ENCODE measurements around the gene ALG1.

Gene ALG1

DNA sequence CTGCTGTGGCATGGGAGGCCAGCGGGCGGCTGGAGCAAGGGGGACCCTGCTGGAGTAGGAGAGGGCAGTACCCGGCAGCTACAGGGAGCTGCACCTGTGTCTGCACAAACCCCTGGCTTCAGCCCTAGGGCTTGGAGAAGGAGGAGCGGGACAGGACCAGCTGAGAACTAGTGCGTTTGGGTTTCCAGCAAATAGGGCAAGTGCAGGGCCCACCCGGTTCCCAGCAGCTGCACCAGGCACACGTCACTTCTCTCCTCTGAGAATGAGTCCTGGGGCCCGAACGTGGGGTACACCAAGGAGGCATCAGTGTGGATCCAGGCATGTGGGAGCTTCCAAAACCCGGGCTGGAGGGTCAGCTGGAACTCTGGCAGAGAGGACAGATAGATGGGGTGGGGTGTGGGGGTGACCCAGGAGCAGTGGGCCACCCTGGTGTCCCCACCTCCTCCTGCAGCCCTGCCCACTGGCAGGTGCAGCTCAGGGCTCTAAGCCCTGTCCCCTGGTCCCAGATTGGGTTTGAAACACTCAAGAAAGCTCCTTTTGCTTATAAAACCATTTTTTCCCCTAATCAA, 11.5 kb upstream of the ALG1 start:
- no peaks in the 10 kb centered on the region for H3K9me3 Mint-ChIP-seq
- no peak for ATAC-seq (replicated peaks)
- H3K27ac Mint-ChIP-seq = no peak overlapping the region
- H3K27me3 Mint-ChIP-seq = peaks cover 21 to 27% of the 10 kb centered on the region in 2 donors
- H3K4me3 Mint-ChIP-seq = no peak overlapping the region
- H3K4me1 Mint-ChIP-seq = no peaks in the 10 kb centered on the region
- no peak for DNase-seq
- no peaks in the 10 kb centered on the region for H3K36me3 Mint-ChIP-seq

DNA sequence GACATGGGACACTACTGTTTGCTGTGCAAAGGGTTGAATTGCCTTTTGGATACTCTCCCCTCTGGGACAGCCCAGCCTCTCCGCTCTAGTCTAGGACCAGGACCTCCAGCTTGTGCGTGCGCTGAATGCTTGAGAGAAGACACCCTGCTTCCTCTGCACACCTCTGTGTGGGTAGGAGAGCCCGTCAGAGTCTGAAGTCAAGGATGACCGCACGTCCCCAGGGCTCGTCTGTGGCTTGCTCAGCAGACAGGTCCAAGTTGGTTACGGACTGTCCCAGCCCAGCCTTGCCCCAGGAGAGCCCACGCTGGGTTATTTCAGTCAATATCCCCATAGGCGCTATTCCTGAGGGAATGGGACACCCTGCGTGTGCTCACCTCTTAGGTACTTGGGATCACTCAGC, 9.6 kb upstream of the ALG1 start:
- peak; percentile 72 to 92 for ATAC-seq (replicated peaks)
- DNase-seq = no peak
- H3K27ac Mint-ChIP-seq = no peak overlapping the region
- H3K27me3 Mint-ChIP-seq = peaks cover 21 to 31% of the 10 kb centered on the region in 2 donors
- no peaks in the 10 kb centered on the region for H3K36me3 Mint-ChIP-seq
- H3K4me3 Mint-ChIP-seq = no peak overlapping the region
- no peaks in the 10 kb centered on the region for H3K9me3 Mint-ChIP-seq
- H3K4me1 Mint-ChIP-seq = no peaks in the 10 kb centered on the region

DNA sequence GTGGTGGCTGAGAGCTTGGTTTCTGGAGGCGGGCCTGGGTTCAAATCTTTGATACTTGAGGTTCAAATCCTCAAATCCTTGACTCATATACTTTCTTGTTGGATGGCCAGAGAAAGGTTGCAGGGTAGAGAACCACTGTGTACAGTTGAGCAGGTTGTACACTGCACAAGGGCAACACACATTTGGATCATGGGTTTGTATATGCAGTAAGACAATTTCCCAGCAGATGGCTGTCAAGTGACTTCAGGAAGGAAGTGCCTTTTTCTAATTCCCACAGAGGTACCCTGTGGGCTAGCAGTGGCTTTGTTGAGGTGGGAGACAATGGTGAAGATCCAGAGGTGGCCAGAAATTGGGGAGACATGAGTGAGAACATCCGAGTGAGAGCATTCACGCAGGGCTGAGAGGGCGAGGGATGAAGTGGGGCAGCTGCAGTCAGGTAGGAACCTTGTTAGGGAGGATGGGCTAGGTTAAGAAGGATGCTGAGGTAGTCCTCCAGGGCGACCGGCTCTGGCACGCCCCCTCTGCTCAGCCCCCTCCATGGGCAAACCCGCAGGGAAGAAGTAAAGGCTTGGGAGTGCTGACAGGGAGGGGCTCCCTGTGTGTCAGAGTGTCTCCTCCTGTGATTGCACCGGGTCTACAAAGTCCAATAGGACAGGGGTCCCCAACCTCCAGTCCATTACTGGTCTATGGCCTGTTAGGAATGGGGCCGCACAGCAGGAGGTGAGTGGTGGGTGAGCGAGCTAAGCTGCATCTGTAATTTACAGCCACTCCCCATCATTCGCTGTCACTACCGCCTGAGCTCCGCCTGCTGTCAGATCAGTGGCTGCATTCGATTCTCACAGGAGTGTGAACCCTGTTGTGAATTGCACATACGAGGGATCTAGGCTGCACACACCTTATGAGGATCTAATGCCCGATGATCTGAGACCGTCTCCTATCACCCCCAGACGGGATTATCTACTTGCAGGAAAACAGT, 8.6 kb upstream of the ALG1 start:
- ATAC-seq (replicated peaks) = no peak
- H3K4me3 Mint-ChIP-seq = no peak overlapping the region
- peaks cover 17 to 31% of the 10 kb centered on the region in 2 donors for H3K27me3 Mint-ChIP-seq
- DNase-seq = no peak
- H3K4me1 Mint-ChIP-seq = no peaks in the 10 kb centered on the region
- H3K36me3 Mint-ChIP-seq = no peaks in the 10 kb centered on the region
- H3K9me3 Mint-ChIP-seq = no peaks in the 10 kb centered on the region
- no peak overlapping the region for H3K27ac Mint-ChIP-seq

DNA sequence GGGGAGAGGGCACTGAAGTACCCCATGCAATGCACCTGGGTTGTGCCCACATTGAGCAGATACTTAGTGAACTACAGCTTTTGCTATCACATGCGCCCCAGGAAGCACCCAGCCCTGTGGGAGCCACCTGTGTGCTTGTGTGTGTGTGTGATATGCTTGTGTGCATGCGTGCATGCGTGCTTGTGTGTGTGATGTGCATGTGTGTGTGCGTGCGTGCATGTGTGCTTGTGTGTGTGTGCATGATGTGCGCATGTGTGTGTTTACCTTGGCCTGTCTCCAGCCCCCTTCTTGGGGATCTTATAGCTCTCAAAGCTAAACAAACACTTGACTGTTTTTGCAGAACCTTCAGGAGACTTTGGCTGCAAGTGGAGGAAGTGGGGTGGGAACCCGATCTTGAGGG, 6.7 kb upstream of the ALG1 start:
- ATAC-seq (replicated peaks) (no peak), DNase-seq (no peak)
- Mint-ChIP-seq H3K27ac (no peak overlapping the region), H3K4me1 (no peaks in the 10 kb centered on the region), H3K9me3 (no peaks in the 10 kb centered on the region), H3K36me3 (no peaks in the 10 kb centered on the region), H3K27me3 (peaks cover 17 to 28% of the 10 kb centered on the region in 2 donors), H3K4me3 (no peak overlapping the region)

DNA sequence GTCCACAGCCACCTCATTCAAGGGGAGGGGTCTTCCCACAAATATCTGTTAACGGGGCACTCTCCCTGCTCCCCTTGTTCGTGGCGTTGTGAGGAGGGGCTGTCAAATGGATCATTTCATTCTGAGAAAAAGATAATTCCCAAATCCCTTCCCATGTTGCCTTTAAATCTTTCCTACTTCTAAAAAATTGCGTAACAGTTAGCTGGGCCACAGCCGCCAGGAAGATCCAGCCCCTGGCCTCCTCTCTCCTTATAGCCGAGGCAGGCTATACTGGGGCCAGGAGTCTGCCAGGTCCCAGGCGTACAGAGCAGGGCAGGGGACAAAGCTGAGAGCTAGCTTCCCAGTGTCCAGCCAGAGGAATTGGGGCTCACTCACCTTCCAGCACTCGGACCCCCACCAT, 6.3 kb upstream of the ALG1 start:
- no peak for ATAC-seq (replicated peaks)
- H3K9me3 Mint-ChIP-seq = no peaks in the 10 kb centered on the region
- no peaks in the 10 kb centered on the region for H3K36me3 Mint-ChIP-seq
- DNase-seq = no peak
- H3K4me3 Mint-ChIP-seq = no peak overlapping the region
- H3K27ac Mint-ChIP-seq = no peak overlapping the region
- H3K27me3 Mint-ChIP-seq = peaks cover 17 to 24% of the 10 kb centered on the region in 2 donors
- H3K4me1 Mint-ChIP-seq = no peaks in the 10 kb centered on the region

DNA sequence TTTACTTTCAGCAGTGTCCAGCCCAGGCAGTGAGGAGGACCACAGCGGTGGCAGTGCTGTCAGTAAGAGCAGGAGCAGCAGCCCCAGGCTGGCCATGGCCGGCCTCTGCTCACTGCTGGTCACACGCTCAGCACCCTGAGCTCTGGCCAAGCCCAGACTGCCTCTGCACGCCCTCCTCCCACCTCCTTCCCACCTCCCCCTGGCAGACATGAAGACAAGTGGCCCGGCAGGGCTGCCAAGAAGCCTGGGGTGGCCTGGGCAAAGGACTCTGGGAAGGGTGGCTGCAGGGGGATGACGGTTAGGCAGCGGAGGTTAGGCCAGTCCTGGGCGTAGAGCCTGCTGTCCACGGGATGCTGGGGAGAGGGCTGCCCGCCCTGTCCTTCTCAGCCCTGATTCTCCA, 5.8 kb upstream of the ALG1 start, which contains the start of gene C16orf89:
TSS of gene C16orf89 (minus strand) at position 144 of the 400 bp plus-strand sequence. CDS start at position 96, 48 bp downstream.
- ATAC-seq (replicated peaks) (no peak), DNase-seq (no peak)
- Mint-ChIP-seq H3K4me3 (no peak within 1 kb of the TSS), H3K27me3 (peaks cover 17 to 24% of the 10 kb centered on the region in 2 donors), H3K4me1 (no peaks in the 10 kb centered on the region), H3K27ac (no peak within 1 kb of the TSS), H3K9me3 (no peaks in the 10 kb centered on the region), H3K36me3 (no peaks in the 10 kb centered on the region)

DNA sequence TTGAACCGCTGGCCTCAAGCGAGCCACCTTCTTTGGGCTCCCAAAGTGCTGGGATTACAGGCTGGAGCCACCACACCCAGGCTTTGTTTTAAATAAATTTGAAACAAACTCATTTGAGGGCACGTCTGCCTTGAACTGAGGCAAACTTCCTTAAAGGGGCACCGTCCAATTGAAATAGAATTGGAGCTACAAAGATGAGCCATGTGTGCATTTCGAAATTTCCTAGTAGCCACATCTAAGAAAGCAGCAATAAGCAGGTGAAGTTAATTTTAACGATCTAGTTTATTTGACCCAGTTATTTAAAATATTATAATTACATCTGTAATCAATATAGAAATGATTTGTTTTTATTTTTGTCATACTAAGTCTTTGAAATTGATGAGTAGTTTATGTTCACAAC, 5.1 kb upstream of the ALG1 start:
- Mint-ChIP-seq H3K4me3 (no peak overlapping the region), H3K27me3 (peaks cover 15 to 21% of the 10 kb centered on the region in 2 donors), H3K36me3 (no peaks in the 10 kb centered on the region), H3K4me1 (peaks cover 4 to 6% of the 10 kb centered on the region in 2 donors), H3K27ac (no peak overlapping the region), H3K9me3 (no peaks in the 10 kb centered on the region)
- DNase-seq = no peak
- ATAC-seq (replicated peaks) = no peak

DNA sequence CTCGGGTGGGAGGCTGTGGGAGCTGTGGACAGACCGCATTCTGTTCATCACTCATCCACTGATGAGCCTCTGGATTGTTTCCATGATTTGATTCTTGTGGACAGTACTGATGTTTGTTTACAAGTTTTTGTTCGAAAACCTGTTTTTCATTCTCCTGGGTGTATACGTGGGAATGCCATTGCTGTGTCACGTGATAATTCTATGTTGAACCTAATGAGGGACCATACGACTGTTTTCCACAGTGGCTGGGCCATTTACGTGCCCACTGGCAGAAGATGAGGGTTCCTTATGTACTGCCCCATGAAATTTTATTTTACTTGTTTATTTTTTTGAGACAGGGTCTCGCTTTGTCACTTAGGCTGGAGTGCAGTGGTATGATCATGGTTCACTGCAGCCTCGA, 2.6 kb upstream of the ALG1 start:
- Mint-ChIP-seq H3K4me3 (no peak overlapping the region), H3K27me3 (peaks cover 4% of the 10 kb centered on the region in 2 donors), H3K36me3 (peaks cover 0 to 4% of the 10 kb centered on the region in 2 donors), H3K9me3 (no peaks in the 10 kb centered on the region), H3K27ac (no peak overlapping the region), H3K4me1 (peaks cover 16 to 23% of the 10 kb centered on the region in 2 donors)
- ATAC-seq (replicated peaks) (no peak), DNase-seq (no peak)

DNA sequence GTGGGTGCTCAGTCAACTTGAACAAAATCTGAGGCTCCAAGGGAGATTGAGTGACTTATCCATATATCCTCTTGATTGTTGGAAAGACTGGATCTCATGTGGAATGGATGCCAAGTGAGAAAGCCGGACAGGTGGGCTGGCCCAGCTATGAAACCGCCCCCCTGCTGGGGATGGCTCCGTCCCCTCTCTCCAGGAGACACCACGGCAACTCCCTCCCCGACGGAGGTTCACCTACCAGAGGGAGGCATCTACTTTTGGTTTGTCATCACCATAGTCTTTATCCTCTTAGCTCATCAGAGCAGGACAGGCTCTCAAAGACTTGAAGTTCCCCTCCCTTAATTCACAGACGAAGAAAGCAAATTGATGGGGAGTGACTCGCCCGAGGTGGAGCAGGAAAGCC, 1.8 kb upstream of the ALG1 start:
- Mint-ChIP-seq H3K4me3 (no peak overlapping the region), H3K27ac (no peak overlapping the region), H3K4me1 (peaks cover 18 to 23% of the 10 kb centered on the region in 2 donors)

DNA sequence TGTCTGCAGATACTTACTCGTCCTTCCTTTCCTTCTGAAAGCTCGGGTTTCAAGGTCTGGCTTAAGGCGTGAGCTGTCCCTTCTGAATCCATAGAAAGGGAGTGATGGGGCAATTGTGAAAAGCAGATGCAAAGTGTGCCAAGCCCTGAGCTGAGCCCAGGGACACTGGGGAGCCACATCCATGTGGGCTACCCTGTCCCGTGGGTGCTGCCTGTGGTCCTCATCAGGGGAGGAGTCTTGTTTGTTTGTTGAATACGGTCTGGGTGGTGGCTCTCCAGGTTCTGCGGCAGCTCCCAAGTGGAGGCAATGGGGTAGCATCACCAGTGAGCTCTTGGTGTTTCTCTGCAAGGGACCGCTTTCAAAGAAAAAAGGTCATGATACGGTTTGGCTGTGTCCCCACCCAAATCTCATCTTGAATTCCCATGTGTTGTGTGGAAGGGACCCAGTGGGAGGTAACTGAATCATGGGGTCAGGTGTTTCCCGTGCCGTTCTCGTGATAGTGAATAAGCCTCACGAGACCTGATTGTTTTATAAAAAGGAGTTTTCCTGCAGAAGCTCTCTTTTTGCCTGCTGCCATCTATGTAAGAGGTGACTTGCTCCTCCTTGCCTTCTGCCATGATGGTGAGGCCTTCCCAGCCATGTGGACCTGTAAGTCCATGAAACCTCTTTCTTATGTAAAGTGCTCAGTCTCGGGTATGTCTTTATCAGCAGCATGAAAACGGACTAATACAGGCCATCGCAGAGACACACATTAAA, 1.0 kb upstream of the ALG1 start:
- H3K36me3 Mint-ChIP-seq = peaks cover 10 to 16% of the 10 kb centered on the region in 2 donors
- peaks cover 21 to 29% of the 10 kb centered on the region in 2 donors for H3K4me1 Mint-ChIP-seq
- no peaks in the 10 kb centered on the region for H3K9me3 Mint-ChIP-seq
- ATAC-seq (replicated peaks) (no peak), DNase-seq (no peak)
- H3K27me3 Mint-ChIP-seq = peaks cover 0 to under 1% of the 10 kb centered on the region in 2 donors
- no peak overlapping the region for H3K4me3 Mint-ChIP-seq
- peak overlapping the region; percentile 94 for H3K27ac Mint-ChIP-seq

More for the DNA sequence above, 1.8 kb upstream of the ALG1 start:
- H3K9me3 Mint-ChIP-seq = no peaks in the 10 kb centered on the region
- DNase-seq (no peak), ATAC-seq (replicated peaks) (no peak)
- H3K36me3 Mint-ChIP-seq = peaks cover 2 to 10% of the 10 kb centered on the region in 2 donors
- H3K27me3 Mint-ChIP-seq = peaks cover 0 to 4% of the 10 kb centered on the region in 2 donors

DNA sequence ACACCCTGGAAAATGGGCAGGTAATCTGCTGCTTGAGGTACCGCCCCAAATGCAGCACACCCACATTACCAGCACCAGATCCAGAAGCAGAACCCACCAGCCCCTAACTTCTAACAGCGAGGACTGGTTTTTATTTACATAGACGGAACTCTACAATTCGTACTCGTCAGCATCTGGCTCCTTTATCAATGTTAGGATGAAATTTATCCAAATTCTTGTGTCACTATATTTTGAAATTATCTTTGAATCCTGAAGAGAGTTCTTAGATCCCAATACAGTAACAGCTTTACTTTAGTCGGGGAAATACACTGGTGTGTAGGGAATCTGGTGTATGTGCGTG, 332 bp upstream of the ALG1 start:
- Mint-ChIP-seq H3K4me1 (peaks cover 21 to 29% of the 10 kb centered on the region in 2 donors), H3K27ac (peak overlapping the region; percentile 94), H3K4me3 (peak overlapping the region; percentile 89 to 96), H3K27me3 (no peaks in the 10 kb centered on the region), H3K36me3 (peaks cover 15 to 23% of the 10 kb centered on the region in 2 donors), H3K9me3 (no peaks in the 10 kb centered on the region)
- DNase-seq (no peak), ATAC-seq (replicated peaks) (no peak)

DNA sequence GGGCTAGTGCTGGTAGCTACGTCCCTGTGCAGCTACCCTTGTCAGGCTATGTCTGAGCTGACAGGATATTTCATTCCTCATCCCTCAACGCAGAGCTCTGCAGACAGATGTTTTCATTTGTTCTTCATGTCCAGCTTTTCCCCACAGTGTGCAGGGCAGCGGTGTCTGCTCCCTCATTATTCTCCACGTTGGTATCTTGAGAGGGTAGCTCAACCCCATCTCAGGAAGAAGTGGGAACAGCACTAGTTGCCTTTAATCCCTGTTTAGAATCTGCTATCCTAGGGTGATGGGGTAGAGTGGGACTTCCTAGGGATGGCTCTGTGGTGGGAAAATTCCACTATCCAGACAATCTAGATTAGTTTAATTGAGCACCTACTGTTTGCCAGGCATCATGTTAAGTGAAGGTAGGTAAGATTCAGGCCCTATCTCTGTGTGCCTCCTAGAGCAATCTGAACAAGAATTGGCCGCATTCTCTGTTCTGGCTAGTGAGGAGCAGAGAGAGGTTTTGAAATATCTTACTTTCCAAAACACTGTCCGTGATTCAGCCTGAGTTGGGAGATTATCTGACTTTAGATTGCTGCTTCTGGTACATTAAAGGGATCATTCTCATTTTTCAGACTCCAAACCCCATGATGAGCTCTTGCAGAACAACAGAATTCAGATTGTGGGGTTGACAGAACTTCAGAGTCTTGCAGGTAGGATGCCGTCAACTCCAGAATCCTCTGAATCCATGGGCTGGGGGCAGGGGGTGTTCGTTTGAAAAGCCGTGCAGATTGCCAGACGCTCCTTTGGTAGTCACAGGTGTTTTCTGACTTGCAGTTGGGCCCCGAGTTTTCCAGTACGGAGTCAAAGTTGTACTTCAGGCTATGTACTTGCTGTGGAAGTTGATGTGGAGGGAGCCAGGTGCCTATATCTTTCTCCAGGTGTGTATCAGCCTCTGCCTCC, 963 bp downstream of the ALG1 start:
- H3K27me3 Mint-ChIP-seq = no peaks in the 10 kb centered on the region
- no peaks in the 10 kb centered on the region for H3K9me3 Mint-ChIP-seq
- ATAC-seq (replicated peaks) (no peak), DNase-seq (no peak)
- H3K36me3 Mint-ChIP-seq = peaks cover 15 to 27% of the 10 kb centered on the region in 2 donors
- H3K27ac Mint-ChIP-seq = peak overlapping the region; percentile 94
- H3K4me1 Mint-ChIP-seq = peaks cover 21 to 29% of the 10 kb centered on the region in 2 donors
- H3K4me3 Mint-ChIP-seq = peak overlapping the region; percentile 89 to 96

DNA sequence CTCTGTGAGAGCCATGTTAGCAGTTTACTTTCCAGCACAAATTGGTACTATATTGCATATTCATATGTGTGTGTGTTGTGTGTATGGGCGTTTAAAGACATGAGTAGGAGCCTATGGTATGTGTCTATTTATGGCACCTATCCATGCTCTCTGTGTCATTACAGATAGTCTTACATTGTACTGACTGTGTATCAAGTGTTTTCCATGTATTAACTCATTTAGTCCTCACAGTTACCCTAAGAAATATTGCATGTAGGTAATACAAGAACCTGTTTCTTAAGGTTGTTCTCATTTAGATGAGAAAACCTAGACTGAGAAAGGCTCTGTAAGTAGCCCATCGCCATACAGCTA, 1.6 kb downstream of the ALG1 start:
- Mint-ChIP-seq H3K36me3 (peaks cover 17 to 31% of the 10 kb centered on the region in 2 donors), H3K4me3 (peak overlapping the region; percentile 89 to 96), H3K27ac (peak overlapping the region; percentile 94), H3K9me3 (no peaks in the 10 kb centered on the region), H3K27me3 (no peaks in the 10 kb centered on the region), H3K4me1 (peaks cover 21 to 29% of the 10 kb centered on the region in 2 donors)
- ATAC-seq (replicated peaks) = no peak
- no peak for DNase-seq
